Neutrophil (primary cell): ENCODE results near the gene ENOSF1.

Experiments used
- H3K27ac ChIP-seq: fragments of 200-600 bp; sonication (generic); 2 replicates; pipeline ENCODE4 v1.5.1; 2016; ENCODE audit warnings: mild to moderate bottlenecking, moderate library complexity
- H3K27me3 ChIP-seq: fragments of 200-600 bp; sonication (generic); 2 replicates; pipeline ENCODE4 v1.6.0; 2016; ENCODE audit warnings: mild to moderate bottlenecking
- H3K36me3 ChIP-seq: fragments of 200-600 bp; sonication (generic); 2 replicates; pipeline ENCODE4 v1.5.1; 2017
- H3K4me1 ChIP-seq, 2 experiments: fragments of 200-600 bp in 1 of 2; sonication (generic) in 1 of 2; 1 replicate in 1 of 2; 2 replicates in 1 of 2; pipeline versions ENCODE4 v1.5.1 to v1.6.1; 2013 to 2016; ENCODE audit warnings: low read depth in 1 of 2, low read length in 1 of 2, mild to moderate bottlenecking in 1 of 2, moderate library complexity in 1 of 2; ENCODE audit not compliant: control insufficient read depth in 1 of 2, insufficient read depth in 1 of 2
- H3K4me3 ChIP-seq, 2 experiments: fragments of 200-600 bp in 1 of 2; sonication (generic) in 1 of 2; 1 replicate in 1 of 2; 2 replicates in 1 of 2; pipeline ENCODE4 v1.5.1; 2013 to 2016; ENCODE audit warnings: low read depth in 1 of 2, low read length in 1 of 2, mild to moderate bottlenecking in 1 of 2, moderate library complexity in 1 of 2
- H3K9me3 ChIP-seq: fragments of 200-600 bp; sonication (generic); 2 replicates; pipeline ENCODE4 v1.5.1; 2016
- CTCF ChIP-seq: fragments of 200-600 bp; sonication (generic); IDR thresholded peaks from 2 replicates; pipeline ENCODE4 v1.5.1; 2016; ENCODE audit warnings: antibody characterized with exemption

ENOSF1 gene

GRCh38 chr18:635171-635570 lies 77.3 kb downstream of the ENOSF1 start:
- Histone ChIP-seq H3K9me3 (no peaks in the 10 kb centered on the region), H3K4me1 (no peaks in the 10 kb centered on the region), H3K27me3 (no peaks in the 10 kb centered on the region), H3K36me3 (no peaks in the 10 kb centered on the region), H3K27ac (no peak overlapping the region), H3K4me3 (no peak overlapping the region)
- no peak for TF ChIP-seq CTCF

- Histone ChIP-seq H3K36me3 (no peaks in the 10 kb centered on the region), H3K4me3 (no peak overlapping the region), H3K4me1 (no peaks in the 10 kb centered on the region), H3K27ac (no peak overlapping the region), H3K9me3 (no peaks in the 10 kb centered on the region), H3K27me3 (no peaks in the 10 kb centered on the region)
- no peak for TF ChIP-seq CTCF
These were observed 77.8 kb downstream of the ENOSF1 start for GRCh38 chr18:634551-635045.

GRCh38 chr18:631560-631959 lies 80.9 kb downstream of the ENOSF1 start:
- Histone ChIP-seq H3K4me1 (no peaks in the 10 kb centered on the region), H3K4me3 (no peak overlapping the region), H3K36me3 (no peaks in the 10 kb centered on the region), H3K27ac (no peak overlapping the region), H3K27me3 (no peaks in the 10 kb centered on the region), H3K9me3 (no peaks in the 10 kb centered on the region)
- TF ChIP-seq CTCF = no peak

GRCh38 chr18:629269-630150 lies 82.9 kb downstream of the ENOSF1 start:
- H3K4me1 ChIP-seq = no peaks in the 10 kb centered on the region
- no peak overlapping the region for H3K27ac ChIP-seq
- H3K9me3 ChIP-seq = no peaks in the 10 kb centered on the region
- no peaks in the 10 kb centered on the region for H3K36me3 ChIP-seq
- no peak overlapping the region for H3K4me3 ChIP-seq
- no peak for TF ChIP-seq CTCF
- H3K27me3 ChIP-seq = no peaks in the 10 kb centered on the region

GRCh38 chr18:627231-627630 lies 85.2 kb downstream of the ENOSF1 start:
- Histone ChIP-seq H3K4me1 (no peaks in the 10 kb centered on the region), H3K27me3 (peaks cover 4% of the 10 kb centered on the region), H3K9me3 (no peaks in the 10 kb centered on the region), H3K4me3 (no peak overlapping the region), H3K27ac (no peak overlapping the region), H3K36me3 (no peaks in the 10 kb centered on the region)
- TF ChIP-seq CTCF = no peak
